Adrenal gland (tissue), 5 donors: ENCODE results near the gene SIK2.

Experiments
- CTCF ChIP-seq, 6 experiments: fragments of 450-650 bp in 4 of 6; fragments of 200-600 bp in 2 of 6; sonication (generic) in 1 of 6; IDR thresholded peaks; 1 replicate in 5 of 6; 2 replicates in 1 of 6; pipeline versions ENCODE4 v1.5.1 to v1.8.0; 2016 to 2021; ENCODE audit warnings: antibody characterized with exemption in 6 of 6, mild to moderate bottlenecking in 2 of 6, moderate library complexity in 1 of 6
- POLR2A ChIP-seq, 2 donors: fragments of 450-650 bp; IDR thresholded peaks; one replicate each; pipeline ENCODE4 v1.6.1; 2017; ENCODE audit warnings: antibody characterized with exemption in 2 of 2, mild to moderate bottlenecking in 2 of 2, moderate library complexity in 1 of 2
- donor health status: DM: no; HTN: no; CAD: no.

GRCh38 chr11:111554532-111554931, 47.7 kb upstream of the SIK2 start:
- no peak for TF ChIP-seq CTCF (IDR thresholded peaks at IDR 0.05)
- TF ChIP-seq POLR2A (IDR thresholded peaks at IDR 0.05) = no peak
